Activated effector memory CD4-positive, alpha-beta T cell treated with anti-CD3 and anti-CD28 coated beads, Interleukin-2, amount 50 U/mL, for 16 hours (primary cell): ENCODE measurements around the gene KLHL29.

Source experiments
- DNase-seq: peaks from one replicate; pipeline ENCODE4 v3.0.0-alpha.2; 2020

The KLHL29 gene

GRCh38 chr2:23756593-23757292, 371.8 kb downstream of the KLHL29 start:
- DNase-seq: no peak

- DNase-seq: no peak
These were observed 372.9 kb downstream of the KLHL29 start for GRCh38 chr2:23757686-23758433.
